Measurements from ENCODE around the gene GPATCH2.
"Not testable (repeated sequence)": the region's sequence is repeated elsewhere in the genome, so short reads cannot be mapped to it uniquely, and the experiment has no call there.

Gene GPATCH2

GRCh38 chr1:217525773-217526490 is 105.0 kb downstream of the GPATCH2 start:
- DNase-seq (ENCODE audit: low spot score): no peak

GRCh38 chr1:217524787-217525520 is 105.9 kb downstream of the GPATCH2 start:
- DNase-seq (ENCODE audit: low spot score): no peak

- DNase-seq (ENCODE audit: low spot score): not testable (repeated sequence)
These were observed 107.0 kb downstream of the GPATCH2 start for GRCh38 chr1:217523921-217524320.

GRCh38 chr1:217522277-217522676 is 108.6 kb downstream of the GPATCH2 start:
- no peak for DNase-seq (ENCODE audit: low spot score)

GRCh38 chr1:217521317-217521716 is 109.6 kb downstream of the GPATCH2 start:
- DNase-seq (ENCODE audit: low spot score): no peak

GRCh38 chr1:217506878-217507277 is 124.0 kb downstream of the GPATCH2 start:
- no peak for DNase-seq (ENCODE audit: low spot score)

GRCh38 chr1:217498209-217498608 is 132.7 kb downstream of the GPATCH2 start:
- no peak for DNase-seq (ENCODE audit: low spot score)

- DNase-seq (ENCODE audit: low spot score): no peak
These were observed 135.6 kb downstream of the GPATCH2 start for GRCh38 chr1:217495249-217495648.

GRCh38 chr1:217494767-217495166 is 136.1 kb downstream of the GPATCH2 start:
- no peak for DNase-seq (ENCODE audit: low spot score)

- DNase-seq (ENCODE audit: low spot score): no peak
These were observed 137.6 kb downstream of the GPATCH2 start for GRCh38 chr1:217493290-217493689.

GRCh38 chr1:217484871-217485270 is 146.0 kb downstream of the GPATCH2 start:
- no peak for DNase-seq (ENCODE audit: low spot score)

GRCh38 chr1:217482356-217483102 is 148.4 kb downstream of the GPATCH2 start:
- no peak for DNase-seq (ENCODE audit: low spot score)

- no peak for DNase-seq (ENCODE audit: low spot score)
These were observed 152.4 kb downstream of the GPATCH2 start for GRCh38 chr1:217478450-217478849.

- DNase-seq (ENCODE audit: low spot score): no peak
These were observed 158.0 kb downstream of the GPATCH2 start for GRCh38 chr1:217472915-217473314.

GRCh38 chr1:217471403-217471802 is 159.5 kb downstream of the GPATCH2 start:
- no peak for DNase-seq (ENCODE audit: low spot score)

GRCh38 chr1:217469983-217470382 is 160.9 kb downstream of the GPATCH2 start:
- no peak for DNase-seq (ENCODE audit: low spot score)

GRCh38 chr1:217465102-217465501 is 165.8 kb downstream of the GPATCH2 start:
- no peak for DNase-seq (ENCODE audit: low spot score)

GRCh38 chr1:217462666-217463065 is 168.2 kb downstream of the GPATCH2 start:
- DNase-seq (ENCODE audit: low spot score): no peak

GRCh38 chr1:217462159-217462558 is 168.7 kb downstream of the GPATCH2 start:
- no peak for DNase-seq (ENCODE audit: low spot score)

- no peak for DNase-seq (ENCODE audit: low spot score)
These were observed 173.9 kb downstream of the GPATCH2 start for GRCh38 chr1:217457016-217457415.

- no peak for DNase-seq (ENCODE audit: low spot score)
These were observed 174.6 kb downstream of the GPATCH2 start for GRCh38 chr1:217456261-217456660.

GRCh38 chr1:217453816-217454215 is 177.1 kb downstream of the GPATCH2 start:
- DNase-seq (ENCODE audit: low spot score): peak; percentile 3

GRCh38 chr1:217449370-217449769 is 181.5 kb downstream of the GPATCH2 start:
- DNase-seq (ENCODE audit: low spot score): no peak

All from globus pallidus (tissue), 1 donor.